OCI-LY7 (cell line): ENCODE data around the gene OR6J1. TPM values are rescaled to one million over a fixed set of nuclear protein-coding genes. Genes with fewer than 3 reads are reported as not detected.

ENCODE experiments used
- BruUV-seq: library from RNA; stranded (reverse); fragments of 400-500 nt; replicated peaks from 2 replicates; lab custom pipeline; 2021; lab: Mats Ljungman, UMichigan
- CTCF ChIA-PET: fragments of 300-600 bp; sonication (Branson Sonifier 250); formaldehyde crosslinking; loops from one replicate; lab custom pipeline; 2022; ENCODE audit warnings: antibody characterized with exemption; ENCODE audit not compliant: unreplicated experiment; lab: Charles Lee
- POLR2A ChIA-PET: fragments of 300-600 bp; sonication (Branson Sonifier 250); formaldehyde crosslinking; loops from one replicate; lab custom pipeline; 2022; ENCODE audit warnings: antibody characterized with exemption; lab: Charles Lee
- DNase-seq: peaks from one replicate; pipeline ENCODE4 v3.0.0-alpha.2; 2015; ENCODE audit warnings: low spot score
- H2AFZ ChIP-seq: fragments of 200-600 bp; sonication (generic), shearing (Covaris generic); 2 replicates; pipeline ENCODE4 v1.6.1; 2014; ENCODE audit warnings: mild to moderate bottlenecking, antibody characterized with exemption, low read length, moderate library complexity
- H3K27ac ChIP-seq: fragments of 200-600 bp; sonication (generic); 2 replicates; pipeline ENCODE4 v1.5.1; 2014; ENCODE audit warnings: mixed run types, low read depth, mild to moderate bottlenecking, moderate library complexity, low read length, inconsistent platforms; ENCODE audit not compliant: poor library complexity, severe bottlenecking
- H3K36me3 ChIP-seq: fragments of 200-600 bp; sonication (generic); 2 replicates; pipeline ENCODE4 v1.6.1; 2014; ENCODE audit warnings: mild to moderate bottlenecking, antibody characterized with exemption, low read length, moderate library complexity, mixed read lengths; ENCODE audit not compliant: insufficient read depth
- H3K4me1 ChIP-seq: fragments of 200-600 bp; sonication (generic); 2 replicates; pipeline ENCODE4 v1.5.1; 2014; ENCODE audit warnings: mild to moderate bottlenecking, low read length; ENCODE audit not compliant: insufficient read depth, poor library complexity, severe bottlenecking
- H3K4me2 ChIP-seq: fragments of 200-600 bp; sonication (generic); 2 replicates; pipeline ENCODE4 v1.6.1; 2014; ENCODE audit warnings: mild to moderate bottlenecking, low read length
- H3K4me3 ChIP-seq: fragments of 200-600 bp; sonication (generic); 2 replicates; pipeline ENCODE4 v1.5.1; 2014; ENCODE audit warnings: mild to moderate bottlenecking, low read depth, low read length; ENCODE audit not compliant: poor library complexity, severe bottlenecking
- H3K79me2 ChIP-seq: fragments of 200-600 bp; sonication (generic); 2 replicates; pipeline ENCODE4 v1.6.1; 2016; ENCODE audit warnings: low read depth, mild to moderate bottlenecking, low read length, moderate library complexity, mixed read lengths; ENCODE audit not compliant: insufficient read depth
- H3K9me2 ChIP-seq: fragments of 200-600 bp; sonication (generic); 2 replicates; pipeline ENCODE4 v1.6.1; 2016; ENCODE audit warnings: mild to moderate bottlenecking, low read length, mixed read lengths; ENCODE audit not compliant: insufficient read depth
- H3K9me3 ChIP-seq: fragments of 200-600 bp; sonication (generic); 2 replicates; pipeline ENCODE4 v1.6.1; 2014; ENCODE audit warnings: mild to moderate bottlenecking, mixed run types, low read length, mixed read lengths
- H4K20me1 ChIP-seq: fragments of 200-600 bp; sonication (generic); 2 replicates; pipeline ENCODE4 v1.6.1; 2014; ENCODE audit warnings: mild to moderate bottlenecking, antibody characterized with exemption, low read length, moderate library complexity, mixed read lengths; ENCODE audit not compliant: insufficient read depth
- CTCF ChIP-seq: fragments of 200-600 bp; sonication (generic); conservative IDR thresholded peaks from 2 replicates; pipeline ENCODE4 v1.5.1; 2014; ENCODE audit warnings: mild to moderate bottlenecking, antibody characterized with exemption, low read length, moderate library complexity, mixed read lengths
- EZH2phosphoT487 ChIP-seq: fragments of 200-600 bp; sonication (generic); IDR thresholded peaks from 2 replicates; pipeline ENCODE4 v1.6.1; 2018; ENCODE audit warnings: low read depth, borderline replicate concordance, mild to moderate bottlenecking, mixed run types, antibody characterized with exemption, low read length, moderate library complexity, mixed read lengths
- intact Hi-C: fragments of 100-400 bp; cut with micrococcal nuclease; formaldehyde crosslinking; loops from one replicate; pipeline ENCODE4 v1.10.0; 2022; ENCODE audit not compliant: unreplicated experiment
- total RNA-seq, 2 experiments: library from RNA; depleted of rRNA in 1 of 2; stranded (reverse); fragments of >200 nt in 1 of 2; shearing (Covaris generic) in 1 of 2; gene quantifications; 2 replicates each; pipeline ENCODE4 v1.2.3, GENCODE V29; 2014 to 2022

OR6J1 gene
- total RNA-seq, 2 experiments from 2014 or later = not detected

GRCh38 chr14:22657861-22658260 lies 13.7 kb upstream of the OR6J1 start:
- ChIA-PET CTCF (interaction anchor here (0.6 to 1.0 kb wide), 4 partner anchors 82 to 195 kb away, joined by 3 to 7 read pairs (median 4); partner anchors contain the start of gene OXA1L), POLR2A (interaction anchor here (1.0 kb wide), 1 partner anchor 85 kb away, joined by 3 read pairs; no protein-coding TSS in a partner anchor)
- Histone ChIP-seq H3K4me3 (no peak overlapping the region), H2AFZ (no peak overlapping the region), H3K27ac (no peak overlapping the region), H3K79me2 (no peaks in the 10 kb centered on the region), H3K9me2 (no peaks in the 10 kb centered on the region), H4K20me1 (no peaks in the 10 kb centered on the region), H3K4me2 (no peak overlapping the region), H3K9me3 (no peaks in the 10 kb centered on the region), H3K36me3 (no peaks in the 10 kb centered on the region), H3K4me1 (no peaks in the 10 kb centered on the region)
- TF ChIP-seq EZH2phosphoT487 (no peak), CTCF (peak; percentile 78)
- no TSS peak for BruUV-seq
- DNase-seq = peak; percentile 49
- intact Hi-C loops = loop anchor here (1.0 to 10.0 kb wide), 2 partner anchors 183 to 195 kb away; no protein-coding TSS in a partner anchor

GRCh38 chr14:22656945-22657731 lies 13.0 kb upstream of the OR6J1 start:
- Histone ChIP-seq H3K79me2 (no peaks in the 10 kb centered on the region), H3K4me1 (no peaks in the 10 kb centered on the region), H4K20me1 (no peaks in the 10 kb centered on the region), H3K27ac (no peak overlapping the region), H3K4me2 (no peak overlapping the region), H3K9me2 (no peaks in the 10 kb centered on the region), H3K4me3 (no peak overlapping the region), H3K9me3 (no peaks in the 10 kb centered on the region), H3K36me3 (no peaks in the 10 kb centered on the region), H2AFZ (no peak overlapping the region)
- no TSS peak for BruUV-seq
- no peak for TF ChIP-seq EZH2phosphoT487
- no peak for TF ChIP-seq CTCF
- no peak for DNase-seq
- ChIA-PET POLR2A (interaction anchor here (0.5 to 1.2 kb wide), 4 partner anchors 77 to 213 kb away, joined by 3 to 5 read pairs (median 4); no protein-coding TSS in a partner anchor), CTCF (interaction anchor here (0.6 to 1.0 kb wide), 4 partner anchors 82 to 196 kb away, joined by 3 to 7 read pairs (median 3); no protein-coding TSS in a partner anchor)
- intact Hi-C loops = loop anchor here (10.0 kb wide), 1 partner anchor 182 kb away; no protein-coding TSS in a partner anchor
